Neural cell (in vitro differentiated cells): Measurements from ENCODE around the gene CNOT9. TPM values are rescaled to one million over a fixed set of nuclear protein-coding genes. Genes with fewer than 3 reads are reported as not detected.

Experiments used
- H2AFZ ChIP-seq: fragments of 200-600, 300-800 bp; sonication (generic), shearing (Covaris generic); 2 replicates; pipeline ENCODE4 v1.6.0; 2014; ENCODE audit warnings: low read depth, mild to moderate bottlenecking, antibody characterized with exemption, low read length, moderate library complexity
- H3F3A ChIP-seq: fragments of 200-600 bp; shearing (Covaris generic); 2 replicates; pipeline ENCODE4 v1.6.1; 2016; ENCODE audit warnings: mild to moderate bottlenecking, moderate library complexity, mixed read lengths, antibody characterized with exemption, low read length; ENCODE audit not compliant: insufficient read depth, poor library complexity, severe bottlenecking
- H3K27ac ChIP-seq: fragments of 200-600, 300-800 bp; sonication (generic), shearing (Covaris generic); 2 replicates; pipeline ENCODE4 v1.5.1; 2014; ENCODE audit warnings: mild to moderate bottlenecking, low read length, moderate library complexity
- H3K27me3 ChIP-seq: fragments of 300-800, 200-600 bp; sonication (generic), shearing (Covaris generic); 2 replicates; pipeline ENCODE4 v1.6.0; 2014; ENCODE audit warnings: mild to moderate bottlenecking, low read depth, low read length, moderate library complexity; ENCODE audit not compliant: insufficient read depth
- H3K36me3 ChIP-seq: fragments of 300-800, 200-600 bp; sonication (generic), shearing (Covaris generic); 2 replicates; pipeline ENCODE4 v1.5.1; 2014; ENCODE audit warnings: mild to moderate bottlenecking, antibody characterized with exemption, low read length, moderate library complexity; ENCODE audit not compliant: insufficient read depth
- H3K4me2 ChIP-seq: fragments of 300-800, 200-600 bp; sonication (generic), shearing (Covaris generic); 2 replicates; pipeline ENCODE4 v1.6.0; 2014; ENCODE audit warnings: mild to moderate bottlenecking, low read length
- H3K4me3 ChIP-seq: fragments of 300-800, 200-600 bp; sonication (generic), shearing (Covaris generic); 2 replicates; pipeline ENCODE4 v1.5.1; 2014; ENCODE audit warnings: mild to moderate bottlenecking, low read length, moderate library complexity
- H3K79me2 ChIP-seq: fragments of 200-600 bp; shearing (Covaris generic); replicated peaks from 2 replicates; pipeline ENCODE4 v1.6.0; 2014; ENCODE audit warnings: mild to moderate bottlenecking, low read length, moderate library complexity; ENCODE audit not compliant: insufficient read depth
- H3K9ac ChIP-seq: fragments of 300-800, 200-600 bp; sonication (generic), shearing (Covaris generic); 2 replicates; pipeline ENCODE4 v1.6.1; 2016; ENCODE audit warnings: mild to moderate bottlenecking, low read length, mixed read lengths
- H3K9me2 ChIP-seq: fragments of 200-600 bp; shearing (Covaris generic); 2 replicates; pipeline ENCODE4 v1.6.1; 2016; ENCODE audit warnings: mild to moderate bottlenecking, low read length, mixed read lengths; ENCODE audit not compliant: insufficient read depth
- H3K9me3 ChIP-seq: fragments of 200-600, 300-800 bp; sonication (generic), shearing (Covaris generic); 2 replicates; pipeline ENCODE4 v1.6.1; 2016; ENCODE audit warnings: mild to moderate bottlenecking, mixed run types, low read length, moderate library complexity, mixed read lengths
- H4K20me1 ChIP-seq: fragments of 200-600 bp; shearing (Covaris generic); 2 replicates; pipeline ENCODE4 v1.6.1; 2016; ENCODE audit warnings: mild to moderate bottlenecking, mixed run types; ENCODE audit not compliant: insufficient read depth
- EP300 ChIP-seq: fragments of 450-650 bp; conservative IDR thresholded peaks from 2 replicates; pipeline ENCODE4 v1.6.1; 2014; ENCODE audit warnings: antibody characterized with exemption, mild to moderate bottlenecking, moderate library complexity; ENCODE audit not compliant: poor library complexity, severe bottlenecking
- EZH2 ChIP-seq: fragments of 200-600, 300-800 bp; shearing (Covaris generic), sonication (generic); IDR thresholded peaks from 2 replicates; pipeline ENCODE4 v1.6.1; 2014; ENCODE audit warnings: antibody characterized with exemption, low read length, borderline replicate concordance, mild to moderate bottlenecking; ENCODE audit not compliant: insufficient read depth, poor library complexity, severe bottlenecking
- MXI1 ChIP-seq: fragments of 450-650 bp; conservative IDR thresholded peaks from 2 replicates; pipeline ENCODE4 v1.6.1; 2014; ENCODE audit warnings: antibody characterized with exemption, mild to moderate bottlenecking; ENCODE audit not compliant: poor library complexity, severe bottlenecking
- POLR2AphosphoS5 ChIP-seq: IDR thresholded peaks from 2 replicates; pipeline ENCODE4 v1.6.1; 2012
- RAD21 ChIP-seq: fragments of 450-650 bp; conservative IDR thresholded peaks from 2 replicates; pipeline ENCODE4 v1.6.1; 2014; ENCODE audit warnings: antibody characterized with exemption, mild to moderate bottlenecking, moderate library complexity
- SMC3 ChIP-seq: fragments of 450-650 bp; conservative IDR thresholded peaks from 2 replicates; pipeline ENCODE4 v1.6.1; 2014; ENCODE audit warnings: antibody characterized with exemption, mild to moderate bottlenecking, moderate library complexity; ENCODE audit not compliant: poor library complexity
- TAF1 ChIP-seq: IDR thresholded peaks from 2 replicates; pipeline ENCODE4 v1.6.1; 2012; ENCODE audit warnings: low read depth
- polyA plus RNA-seq: library from polyadenylated mRNA; depleted of rRNA; stranded (reverse); fragments of >200 nt; gene quantifications from 2 replicates; pipeline ENCODE4 v1.2.3, GENCODE V29; 2014
- TF ChIP-seq, protein P1 (sequence below): fragments of 450-650 bp; IDR thresholded peaks from 2 replicates; pipeline ENCODE4 v1.5.1; 2014; ENCODE audit warnings: antibody characterized with exemption, mild to moderate bottlenecking, moderate library complexity; ENCODE audit not compliant: poor library complexity, severe bottlenecking
- TF ChIP-seq, protein P2 (sequence below): IDR thresholded peaks from 2 replicates; pipeline ENCODE4 v1.6.1; 2012; ENCODE audit warnings: borderline replicate concordance

CNOT9 gene
- polyA plus RNA-seq, 1 donor from 2014 or later = 72.1 TPM

DNA sequence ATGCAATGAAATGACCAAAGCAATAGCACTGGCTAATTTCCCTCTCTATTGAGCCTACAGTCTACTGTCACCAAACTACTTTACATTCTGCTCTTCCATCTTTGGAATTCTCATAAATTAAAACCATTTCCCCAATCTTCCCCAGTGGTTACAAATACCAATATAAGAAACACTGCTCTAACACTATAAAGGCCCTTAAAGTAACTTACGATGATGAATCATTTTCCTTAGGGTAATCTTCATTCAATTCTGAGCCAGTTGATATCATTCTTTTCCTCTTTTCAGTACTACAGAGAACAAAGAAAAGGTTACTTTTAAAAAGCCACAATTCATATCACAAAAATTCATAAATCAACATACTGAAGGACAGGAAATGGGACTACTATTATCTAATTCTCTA lies 22.6 kb upstream of the CNOT9 start:
- Histone ChIP-seq H3K27ac (no peak overlapping the region), H3K9ac (no peak overlapping the region), H3K9me3 (no peaks in the 10 kb centered on the region), H3K36me3 (peaks cover 8% of the 10 kb centered on the region), H3K27me3 (no peaks in the 10 kb centered on the region), H4K20me1 (no peaks in the 10 kb centered on the region), H3K4me3 (no peak overlapping the region), H3K9me2 (no peaks in the 10 kb centered on the region), H3K79me2 (no peaks in the 10 kb centered on the region), H3F3A (no peaks in the 10 kb centered on the region), H2AFZ (no peak overlapping the region), H3K4me2 (no peak overlapping the region)
- TF ChIP-seq, protein P1, sequence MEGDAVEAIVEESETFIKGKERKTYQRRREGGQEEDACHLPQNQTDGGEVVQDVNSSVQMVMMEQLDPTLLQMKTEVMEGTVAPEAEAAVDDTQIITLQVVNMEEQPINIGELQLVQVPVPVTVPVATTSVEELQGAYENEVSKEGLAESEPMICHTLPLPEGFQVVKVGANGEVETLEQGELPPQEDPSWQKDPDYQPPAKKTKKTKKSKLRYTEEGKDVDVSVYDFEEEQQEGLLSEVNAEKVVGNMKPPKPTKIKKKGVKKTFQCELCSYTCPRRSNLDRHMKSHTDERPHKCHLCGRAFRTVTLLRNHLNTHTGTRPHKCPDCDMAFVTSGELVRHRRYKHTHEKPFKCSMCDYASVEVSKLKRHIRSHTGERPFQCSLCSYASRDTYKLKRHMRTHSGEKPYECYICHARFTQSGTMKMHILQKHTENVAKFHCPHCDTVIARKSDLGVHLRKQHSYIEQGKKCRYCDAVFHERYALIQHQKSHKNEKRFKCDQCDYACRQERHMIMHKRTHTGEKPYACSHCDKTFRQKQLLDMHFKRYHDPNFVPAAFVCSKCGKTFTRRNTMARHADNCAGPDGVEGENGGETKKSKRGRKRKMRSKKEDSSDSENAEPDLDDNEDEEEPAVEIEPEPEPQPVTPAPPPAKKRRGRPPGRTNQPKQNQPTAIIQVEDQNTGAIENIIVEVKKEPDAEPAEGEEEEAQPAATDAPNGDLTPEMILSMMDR = no peak
- no peak for TF ChIP-seq MXI1
- no peak for TF ChIP-seq TAF1
- no peak for TF ChIP-seq SMC3
- no peak for TF ChIP-seq EZH2
- TF ChIP-seq, protein P2, sequence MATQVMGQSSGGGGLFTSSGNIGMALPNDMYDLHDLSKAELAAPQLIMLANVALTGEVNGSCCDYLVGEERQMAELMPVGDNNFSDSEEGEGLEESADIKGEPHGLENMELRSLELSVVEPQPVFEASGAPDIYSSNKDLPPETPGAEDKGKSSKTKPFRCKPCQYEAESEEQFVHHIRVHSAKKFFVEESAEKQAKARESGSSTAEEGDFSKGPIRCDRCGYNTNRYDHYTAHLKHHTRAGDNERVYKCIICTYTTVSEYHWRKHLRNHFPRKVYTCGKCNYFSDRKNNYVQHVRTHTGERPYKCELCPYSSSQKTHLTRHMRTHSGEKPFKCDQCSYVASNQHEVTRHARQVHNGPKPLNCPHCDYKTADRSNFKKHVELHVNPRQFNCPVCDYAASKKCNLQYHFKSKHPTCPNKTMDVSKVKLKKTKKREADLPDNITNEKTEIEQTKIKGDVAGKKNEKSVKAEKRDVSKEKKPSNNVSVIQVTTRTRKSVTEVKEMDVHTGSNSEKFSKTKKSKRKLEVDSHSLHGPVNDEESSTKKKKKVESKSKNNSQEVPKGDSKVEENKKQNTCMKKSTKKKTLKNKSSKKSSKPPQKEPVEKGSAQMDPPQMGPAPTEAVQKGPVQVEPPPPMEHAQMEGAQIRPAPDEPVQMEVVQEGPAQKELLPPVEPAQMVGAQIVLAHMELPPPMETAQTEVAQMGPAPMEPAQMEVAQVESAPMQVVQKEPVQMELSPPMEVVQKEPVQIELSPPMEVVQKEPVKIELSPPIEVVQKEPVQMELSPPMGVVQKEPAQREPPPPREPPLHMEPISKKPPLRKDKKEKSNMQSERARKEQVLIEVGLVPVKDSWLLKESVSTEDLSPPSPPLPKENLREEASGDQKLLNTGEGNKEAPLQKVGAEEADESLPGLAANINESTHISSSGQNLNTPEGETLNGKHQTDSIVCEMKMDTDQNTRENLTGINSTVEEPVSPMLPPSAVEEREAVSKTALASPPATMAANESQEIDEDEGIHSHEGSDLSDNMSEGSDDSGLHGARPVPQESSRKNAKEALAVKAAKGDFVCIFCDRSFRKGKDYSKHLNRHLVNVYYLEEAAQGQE = no peak
- TF ChIP-seq EP300 = no peak
- TF ChIP-seq RAD21 = no peak
- TF ChIP-seq POLR2AphosphoS5 = no peak

GRCh38 chr2:218547511-218547910 lies 21.1 kb upstream of the CNOT9 start:
- no peak overlapping the region for H3K4me2 ChIP-seq
- H3K79me2 ChIP-seq = no peaks in the 10 kb centered on the region
- peaks cover 3% of the 10 kb centered on the region for H3K36me3 ChIP-seq
- no peak overlapping the region for H3K27ac ChIP-seq
- H3K27me3 ChIP-seq = no peaks in the 10 kb centered on the region
- no peak overlapping the region for H2AFZ ChIP-seq
- H3K4me3 ChIP-seq = no peak overlapping the region
- no peak overlapping the region for H3K9ac ChIP-seq
- no peaks in the 10 kb centered on the region for H3F3A ChIP-seq
- H4K20me1 ChIP-seq = no peaks in the 10 kb centered on the region
- no peaks in the 10 kb centered on the region for H3K9me2 ChIP-seq
- no peaks in the 10 kb centered on the region for H3K9me3 ChIP-seq
- TF ChIP-seq MXI1 = no peak
- TF ChIP-seq TAF1 = no peak
- TF ChIP-seq SMC3 = no peak
- TF ChIP-seq, protein P1 = no peak
- TF ChIP-seq, protein P2 = no peak
- no peak for TF ChIP-seq POLR2AphosphoS5
- no peak for TF ChIP-seq EZH2
- no peak for TF ChIP-seq EP300
